ENCODE results near the gene ATP13A3.
A peak's percentile ranks its signal among the peaks of the same experiment; 100 is the strongest.

The ATP13A3 gene

GRCh38 chr3:194369522-194370279, 117.1 kb downstream of the ATP13A3 start, which contains the start of gene LRRC15:
Gene LRRC15, minus strand, starts transcription at chr3:194369743. Its CDS starts 8,700 bp downstream, at chr3:194361043.
- DNase-seq (ENCODE audit: low spot score): peak; percentile 47

- DNase-seq (ENCODE audit: low spot score): no peak
These were observed 117.9 kb downstream of the ATP13A3 start for GRCh38 chr3:194368918-194369317.

- DNase-seq (ENCODE audit: low spot score): no peak
These were observed 118.6 kb downstream of the ATP13A3 start for GRCh38 chr3:194367992-194368841.

GRCh38 chr3:194365978-194366490, 120.8 kb downstream of the ATP13A3 start:
- no peak for DNase-seq (ENCODE audit: low spot score)

- DNase-seq (ENCODE audit: low spot score): no peak
These were observed 121.3 kb downstream of the ATP13A3 start for GRCh38 chr3:194365526-194365925.

GRCh38 chr3:194364652-194365434, 122.0 kb downstream of the ATP13A3 start:
- DNase-seq (ENCODE audit: low spot score): no peak

- no peak for DNase-seq (ENCODE audit: low spot score)
These were observed 122.5 kb downstream of the ATP13A3 start for GRCh38 chr3:194364314-194364651.

GRCh38 chr3:194360568-194360967, 126.2 kb downstream of the ATP13A3 start:
- no peak for DNase-seq (ENCODE audit: low spot score)

- DNase-seq (ENCODE audit: low spot score): no peak
These were observed 129.1 kb downstream of the ATP13A3 start for GRCh38 chr3:194357681-194358080.

- no peak for DNase-seq (ENCODE audit: low spot score)
These were observed 131.4 kb downstream of the ATP13A3 start for GRCh38 chr3:194355379-194355778.

- DNase-seq (ENCODE audit: low spot score): no peak
These were observed 132.5 kb downstream of the ATP13A3 start for GRCh38 chr3:194354315-194354714.
